SK-N-SH (cell line): Measurements from ENCODE around the gene C17orf114.
A peak's percentile ranks its signal among the peaks of the same experiment; 100 is the strongest.

Experiments used
- CTCF ChIP-seq: fragments of 200-600 bp; sonication (generic); IDR thresholded peaks from 2 replicates; pipeline ENCODE4 v1.6.1; 2017; ENCODE audit warnings: antibody characterized with exemption, mild to moderate bottlenecking, moderate library complexity
- EZH2phosphoT487 ChIP-seq: fragments of 200-600 bp; sonication (generic); IDR thresholded peaks from 2 replicates; pipeline ENCODE4 v1.6.1; 2017; ENCODE audit warnings: low read depth, mixed run types, mild to moderate bottlenecking, antibody characterized with exemption, moderate library complexity, borderline replicate concordance
- GATA2 ChIP-seq: sonication (generic); formaldehyde crosslinking; IDR thresholded peaks from 2 replicates; pipeline ENCODE4 v1.5.0; 2020; ENCODE audit warnings: mild to moderate bottlenecking, missing genetic modification reagents
- MXI1 ChIP-seq: IDR thresholded peaks from 2 replicates; pipeline ENCODE4 v1.6.1; 2012; ENCODE audit warnings: mild to moderate bottlenecking, low read depth, low read length, improper control_type of control experiment
- NFIC ChIP-seq: IDR thresholded peaks from 2 replicates; pipeline ENCODE4 v1.4.0; 2012; ENCODE audit warnings: borderline replicate concordance
- POLR2AphosphoS5 ChIP-seq: IDR thresholded peaks from 2 replicates; pipeline ENCODE4 v1.6.1; 2012; ENCODE audit warnings: low read depth, low read length
- RFX5 ChIP-seq: IDR thresholded peaks from 2 replicates; pipeline ENCODE4 v1.6.1; 2012; ENCODE audit warnings: mild to moderate bottlenecking, improper control_type of control experiment, low read length
- TAF1 ChIP-seq: IDR thresholded peaks from 2 replicates; pipeline ENCODE4 v1.6.1; 2012; ENCODE audit warnings: low read depth, mild to moderate bottlenecking, low read length, moderate library complexity, borderline replicate concordance
- TEAD4 ChIP-seq: IDR thresholded peaks from 2 replicates; pipeline ENCODE4 v1.4.0; 2012; ENCODE audit warnings: mild to moderate bottlenecking, borderline replicate concordance; ENCODE audit not compliant: insufficient read depth
- USF1 ChIP-seq: IDR thresholded peaks from 2 replicates; pipeline ENCODE4 v1.4.0; 2012; ENCODE audit warnings: low read depth, borderline replicate concordance
- TF ChIP-seq, protein P1 (sequence below): fragments of 150-350 bp; IDR thresholded peaks from 2 replicates; pipeline ENCODE4 v1.6.1; 2017; ENCODE audit warnings: antibody characterized with exemption, low read length, low read depth, borderline replicate concordance
- TF ChIP-seq, protein P2 (sequence below): IDR thresholded peaks from 2 replicates; pipeline ENCODE4 v1.6.1; 2012; ENCODE audit warnings: mild to moderate bottlenecking, low read depth, low read length, moderate library complexity
- TF ChIP-seq, protein P3 (sequence below): IDR thresholded peaks from 2 replicates; pipeline ENCODE4; 2012
- TF ChIP-seq, protein P4 (sequence below): IDR thresholded peaks from 2 replicates; pipeline ENCODE4 v1.4.0; 2012; ENCODE audit warnings: low read depth

DNA sequence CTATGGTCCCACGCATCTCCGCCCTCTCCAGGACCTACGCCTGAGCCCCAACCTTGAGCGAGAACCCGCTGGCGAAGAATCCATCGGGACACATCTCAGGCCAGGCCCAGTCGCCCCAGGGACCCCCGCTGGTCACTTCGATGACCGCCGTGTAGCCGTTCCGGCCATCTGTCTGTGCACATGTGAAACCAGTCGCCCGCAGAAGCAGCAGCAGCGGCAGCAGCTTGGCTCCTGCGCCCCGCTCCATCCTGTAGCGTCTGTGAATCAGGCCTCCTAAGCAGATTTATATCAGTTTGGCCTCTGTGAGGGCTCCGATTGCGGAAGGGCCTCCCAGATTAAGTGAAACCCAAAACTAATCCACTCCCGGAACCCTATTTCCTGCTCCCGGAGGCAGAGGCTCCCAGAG is 16.0 kb downstream of the C17orf114 start, which contains the start of gene VMO1:
- no peak for TF ChIP-seq MXI1
- no peak for TF ChIP-seq CTCF
- TF ChIP-seq POLR2AphosphoS5 = no peak
- no peak for TF ChIP-seq TAF1
- TF ChIP-seq RFX5 = no peak
- TF ChIP-seq, protein P1, sequence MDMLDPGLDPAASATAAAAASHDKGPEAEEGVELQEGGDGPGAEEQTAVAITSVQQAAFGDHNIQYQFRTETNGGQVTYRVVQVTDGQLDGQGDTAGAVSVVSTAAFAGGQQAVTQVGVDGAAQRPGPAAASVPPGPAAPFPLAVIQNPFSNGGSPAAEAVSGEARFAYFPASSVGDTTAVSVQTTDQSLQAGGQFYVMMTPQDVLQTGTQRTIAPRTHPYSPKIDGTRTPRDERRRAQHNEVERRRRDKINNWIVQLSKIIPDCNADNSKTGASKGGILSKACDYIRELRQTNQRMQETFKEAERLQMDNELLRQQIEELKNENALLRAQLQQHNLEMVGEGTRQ = no peak
- no peak for TF ChIP-seq EZH2phosphoT487
- no peak for TF ChIP-seq USF1
- TF ChIP-seq, protein P2, sequence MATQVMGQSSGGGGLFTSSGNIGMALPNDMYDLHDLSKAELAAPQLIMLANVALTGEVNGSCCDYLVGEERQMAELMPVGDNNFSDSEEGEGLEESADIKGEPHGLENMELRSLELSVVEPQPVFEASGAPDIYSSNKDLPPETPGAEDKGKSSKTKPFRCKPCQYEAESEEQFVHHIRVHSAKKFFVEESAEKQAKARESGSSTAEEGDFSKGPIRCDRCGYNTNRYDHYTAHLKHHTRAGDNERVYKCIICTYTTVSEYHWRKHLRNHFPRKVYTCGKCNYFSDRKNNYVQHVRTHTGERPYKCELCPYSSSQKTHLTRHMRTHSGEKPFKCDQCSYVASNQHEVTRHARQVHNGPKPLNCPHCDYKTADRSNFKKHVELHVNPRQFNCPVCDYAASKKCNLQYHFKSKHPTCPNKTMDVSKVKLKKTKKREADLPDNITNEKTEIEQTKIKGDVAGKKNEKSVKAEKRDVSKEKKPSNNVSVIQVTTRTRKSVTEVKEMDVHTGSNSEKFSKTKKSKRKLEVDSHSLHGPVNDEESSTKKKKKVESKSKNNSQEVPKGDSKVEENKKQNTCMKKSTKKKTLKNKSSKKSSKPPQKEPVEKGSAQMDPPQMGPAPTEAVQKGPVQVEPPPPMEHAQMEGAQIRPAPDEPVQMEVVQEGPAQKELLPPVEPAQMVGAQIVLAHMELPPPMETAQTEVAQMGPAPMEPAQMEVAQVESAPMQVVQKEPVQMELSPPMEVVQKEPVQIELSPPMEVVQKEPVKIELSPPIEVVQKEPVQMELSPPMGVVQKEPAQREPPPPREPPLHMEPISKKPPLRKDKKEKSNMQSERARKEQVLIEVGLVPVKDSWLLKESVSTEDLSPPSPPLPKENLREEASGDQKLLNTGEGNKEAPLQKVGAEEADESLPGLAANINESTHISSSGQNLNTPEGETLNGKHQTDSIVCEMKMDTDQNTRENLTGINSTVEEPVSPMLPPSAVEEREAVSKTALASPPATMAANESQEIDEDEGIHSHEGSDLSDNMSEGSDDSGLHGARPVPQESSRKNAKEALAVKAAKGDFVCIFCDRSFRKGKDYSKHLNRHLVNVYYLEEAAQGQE = no peak
- TF ChIP-seq NFIC = no peak
- TF ChIP-seq TEAD4 = no peak
- TF ChIP-seq, protein P3, sequence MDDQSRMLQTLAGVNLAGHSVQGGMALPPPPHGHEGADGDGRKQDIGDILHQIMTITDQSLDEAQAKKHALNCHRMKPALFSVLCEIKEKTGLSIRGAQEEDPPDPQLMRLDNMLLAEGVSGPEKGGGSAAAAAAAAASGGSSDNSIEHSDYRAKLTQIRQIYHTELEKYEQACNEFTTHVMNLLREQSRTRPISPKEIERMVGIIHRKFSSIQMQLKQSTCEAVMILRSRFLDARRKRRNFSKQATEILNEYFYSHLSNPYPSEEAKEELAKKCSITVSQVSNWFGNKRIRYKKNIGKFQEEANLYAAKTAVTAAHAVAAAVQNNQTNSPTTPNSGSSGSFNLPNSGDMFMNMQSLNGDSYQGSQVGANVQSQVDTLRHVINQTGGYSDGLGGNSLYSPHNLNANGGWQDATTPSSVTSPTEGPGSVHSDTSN = no peak
- TF ChIP-seq, protein P4, sequence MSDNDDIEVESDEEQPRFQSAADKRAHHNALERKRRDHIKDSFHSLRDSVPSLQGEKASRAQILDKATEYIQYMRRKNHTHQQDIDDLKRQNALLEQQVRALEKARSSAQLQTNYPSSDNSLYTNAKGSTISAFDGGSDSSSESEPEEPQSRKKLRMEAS = no peak
- peak; percentile 35; the same call in 1 of the 2 replicates for TF ChIP-seq GATA2 (CRISPR knock-in tag)
